Left ventricle myocardium superior (tissue), 1 donor: Measurements from ENCODE around the gene EIF2B5. TPM values are rescaled to one million over a fixed set of nuclear protein-coding genes. Genes with fewer than 3 reads are reported as not detected.
A peak's percentile ranks its signal among the peaks of the same experiment; 100 is the strongest.

Experiments
- ATAC-seq: fragments of 200-7000 bp; cut with Tn5 transposase; one replicate; pipeline ENCODE4 v1.9.1; 2020; ENCODE audit warnings: mild to moderate bottlenecking, moderate library complexity
- DNase-seq: peaks from one replicate; pipeline ENCODE4 v3.0.0-alpha.2; 2020
- intact Hi-C: fragments of 100-400 bp; cut with micrococcal nuclease; formaldehyde crosslinking; loops from one replicate; pipeline ENCODE4 v1.11.0; 2022
- total RNA-seq: library from RNA; stranded (reverse); fragmentation: NEBNext Ultra II Directional; extraction: Animal tissue kit (Norgen Biotek cat#: 25700); gene quantifications from one replicate; pipeline ENCODE4 v1.2.1, GENCODE V29; 2021
- donor health status: DM: no; HTN: yes; CAD: no; lungs with severe emphysema.

The EIF2B5 gene
- total RNA-seq, 1 donor from 2014 or later, result 33.1 TPM

GRCh38 chr3:184186184-184186901 lies 51.2 kb downstream of the EIF2B5 start, which contains the start of gene ABCF3:
TSS of gene ABCF3 (plus strand) at chr3:184186199. CDS start at chr3:184186208, 9 bp downstream.
- peak; percentile 34 for ATAC-seq
- intact Hi-C loops, result no loop called here
- DNase-seq, result peak; percentile 73

DNA sequence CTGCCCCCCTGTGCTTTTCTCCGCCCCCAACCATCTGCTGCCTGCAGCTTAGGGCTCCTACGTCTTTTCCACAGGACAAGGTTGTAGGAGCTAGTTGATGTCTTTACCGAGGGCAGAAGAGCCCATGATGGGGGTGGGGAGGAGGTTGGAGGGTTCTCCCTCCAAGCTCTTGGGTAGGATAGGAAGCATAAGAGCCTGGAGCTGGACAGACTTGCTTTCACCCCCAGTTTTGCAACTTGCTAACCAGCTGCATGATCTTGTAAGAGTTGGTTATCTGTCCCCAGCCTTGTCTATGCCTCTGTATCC lies 51.7 kb downstream of the EIF2B5 start:
- ATAC-seq, result no peak
- no peak for DNase-seq
- intact Hi-C loops, result no loop called here

DNA sequence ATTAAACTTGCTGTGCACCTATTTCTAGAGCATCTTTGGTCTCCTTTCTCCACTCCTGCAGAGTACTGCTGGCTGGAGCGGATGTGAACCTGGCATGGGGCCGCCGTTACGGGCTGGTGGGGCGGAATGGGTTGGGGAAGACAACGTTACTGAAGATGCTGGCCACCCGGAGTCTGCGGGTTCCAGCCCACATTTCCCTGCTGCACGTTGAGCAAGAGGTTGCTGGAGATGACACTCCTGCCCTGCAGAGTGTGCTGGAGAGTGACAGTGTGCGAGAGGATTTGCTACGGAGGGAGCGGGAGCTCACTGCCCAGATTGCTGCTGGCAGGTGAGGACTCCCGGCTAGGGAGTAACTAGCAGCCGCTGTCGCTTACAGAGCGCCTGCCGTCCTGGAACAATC lies 52.9 kb downstream of the EIF2B5 start:
- intact Hi-C loops, result no loop called here
- DNase-seq (no peak), ATAC-seq (no peak)

GRCh38 chr3:184189421-184189820 lies 54.3 kb downstream of the EIF2B5 start:
- DNase-seq, result no peak
- no peak for ATAC-seq
- intact Hi-C loops, result no loop called here

GRCh38 chr3:184192889-184193288 lies 57.7 kb downstream of the EIF2B5 start:
- DNase-seq, result no peak
- no peak for ATAC-seq
- intact Hi-C loops, result no loop called here

DNA sequence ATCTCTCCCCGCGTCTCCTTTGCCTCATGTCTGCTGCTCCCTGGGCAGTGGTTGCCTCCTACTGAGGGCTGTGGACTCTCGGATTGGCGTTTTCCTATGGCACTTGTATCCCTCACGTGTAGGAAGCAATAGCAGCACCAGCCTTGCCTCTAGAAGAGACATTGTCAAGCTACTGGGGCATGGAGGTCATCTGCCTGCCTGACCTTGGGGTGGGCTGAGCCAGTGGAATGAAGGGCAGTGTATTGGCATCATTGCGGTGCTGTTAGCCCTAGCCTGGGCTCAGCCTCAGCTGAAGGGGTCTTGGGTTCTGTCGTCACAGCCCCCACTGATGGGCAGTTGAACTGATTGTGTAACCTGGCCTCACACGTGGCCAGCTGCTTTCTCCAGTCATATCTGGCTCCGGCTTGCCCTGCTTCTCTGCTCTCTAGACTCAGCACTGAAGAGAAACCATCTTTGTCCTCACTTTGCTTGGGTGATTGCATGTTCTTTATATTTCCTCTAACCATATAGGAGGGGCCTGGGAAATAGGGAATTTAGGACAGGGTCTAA lies 58.9 kb downstream of the EIF2B5 start:
- no peak for ATAC-seq
- intact Hi-C loops, result no loop called here
- DNase-seq, result no peak

Other genes with a start within 250 kb of the EIF2B5 start
- 44.1 TPM for gene ABCC5, start 117.5 kb upstream of the EIF2B5 start, total RNA-seq
- gene HTR3D, start 103.6 kb upstream of the EIF2B5 start, total RNA-seq, result not detected
- gene HTR3C, start 82.3 kb upstream of the EIF2B5 start, total RNA-seq, result not detected
- gene HTR3E, start 38.3 kb upstream of the EIF2B5 start, total RNA-seq, result not detected
- gene DVL3, start 20.0 kb downstream of the EIF2B5 start, total RNA-seq, result 76.8 TPM
- 318 TPM for gene AP2M1, start 39.5 kb downstream of the EIF2B5 start, total RNA-seq
- gene ABCF3, start 50.8 kb downstream of the EIF2B5 start, total RNA-seq, result 75.6 TPM
- gene VWA5B2, start 94.2 kb downstream of the EIF2B5 start, total RNA-seq, result not detected
- 18.5 TPM for gene ALG3, start 113.6 kb downstream of the EIF2B5 start, total RNA-seq
- gene EEF1AKMT4, start 114.3 kb downstream of the EIF2B5 start, total RNA-seq, result 1.6 TPM
- gene CAMK2N2, start 126.2 kb downstream of the EIF2B5 start, total RNA-seq, result not detected
- gene ECE2, start 140.7 kb downstream of the EIF2B5 start, total RNA-seq, result not detected
- gene PSMD2, start 163.9 kb downstream of the EIF2B5 start, total RNA-seq, result 242 TPM
- gene EIF4G1, start 179.2 kb downstream of the EIF2B5 start, total RNA-seq, result 250 TPM
- gene FAM131A, start 202.2 kb downstream of the EIF2B5 start, total RNA-seq, result 41.0 TPM
- 3.6 TPM for gene CLCN2, start 226.2 kb downstream of the EIF2B5 start, total RNA-seq
- 26.0 TPM for gene POLR2H, start 226.4 kb downstream of the EIF2B5 start, total RNA-seq
- 0.37 TPM for gene THPO, start 242.8 kb downstream of the EIF2B5 start, total RNA-seq
- 4.6 TPM for gene CHRD, start 244.7 kb downstream of the EIF2B5 start, total RNA-seq